ENCODE results near the gene GUCD1.

GUCD1 gene

DNA sequence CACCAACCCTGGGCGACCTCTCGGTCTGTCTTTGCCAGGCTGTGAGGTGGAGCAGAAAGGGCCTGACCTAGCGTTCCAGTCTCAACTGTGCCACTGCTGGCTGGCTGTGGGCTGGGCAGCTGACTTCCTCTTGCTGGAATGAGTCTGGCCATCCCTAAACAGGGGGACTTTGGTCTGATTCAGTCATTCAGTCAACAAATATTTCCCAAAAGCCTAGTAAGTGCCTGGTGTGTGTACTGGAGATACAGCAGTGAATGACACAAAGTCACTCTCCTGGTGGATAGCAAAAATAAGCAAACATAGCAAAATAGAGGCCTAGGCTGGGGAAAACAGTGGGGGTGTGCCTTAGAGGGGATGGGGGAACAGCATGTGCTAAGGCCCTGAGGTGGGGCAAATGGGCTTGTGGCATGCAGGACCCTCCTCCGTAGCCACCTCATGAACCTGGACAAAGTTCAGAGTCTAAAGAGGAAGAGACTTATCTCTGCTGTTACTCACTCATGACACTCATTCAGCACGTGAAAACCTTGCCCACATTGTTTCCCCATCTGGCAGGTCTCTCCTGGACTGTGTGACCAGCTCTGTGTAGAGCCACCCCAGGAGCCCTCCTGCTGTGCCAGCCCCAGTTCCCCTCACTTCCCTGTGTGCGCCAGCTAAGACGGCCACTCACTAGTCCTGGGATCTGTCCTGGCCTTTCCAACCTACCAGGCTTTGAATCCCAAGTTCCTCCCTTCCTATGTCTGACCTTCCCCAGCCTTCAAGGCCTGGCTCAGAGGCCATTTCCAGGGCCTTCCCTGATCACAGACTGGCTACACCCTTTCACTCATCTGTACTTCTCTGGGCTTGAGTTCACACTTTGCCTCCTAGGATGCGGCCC, 4.7 kb downstream of the GUCD1 start:
- no peak overlapping the region for H3K4me3 ChIP-seq (ENCODE audit: severe bottlenecking)
- ATAC-seq (ENCODE audit: low read depth) (no peak), DNase-seq (ENCODE audit: low spot score) (no peak)
- no peaks in the 10 kb centered on the region for H3K9me3 ChIP-seq (ENCODE audit: severe bottlenecking)
- peaks cover 35% of the 10 kb centered on the region for H3K36me3 ChIP-seq (ENCODE audit: low read depth)
- no peak for TF ChIP-seq CTCF (IDR thresholded peaks at IDR 0.05; ENCODE audit: poor library complexity, severe bottlenecking)
- H3K27me3 ChIP-seq (ENCODE audit: insufficient read depth, poor library complexity, severe bottlenecking), result no peaks in the 10 kb centered on the region
- no peak overlapping the region for H3K27ac ChIP-seq (ENCODE audit: poor library complexity, severe bottlenecking)
- no peaks in the 10 kb centered on the region for H3K4me1 ChIP-seq (ENCODE audit: insufficient read depth, poor library complexity, severe bottlenecking)

DNA sequence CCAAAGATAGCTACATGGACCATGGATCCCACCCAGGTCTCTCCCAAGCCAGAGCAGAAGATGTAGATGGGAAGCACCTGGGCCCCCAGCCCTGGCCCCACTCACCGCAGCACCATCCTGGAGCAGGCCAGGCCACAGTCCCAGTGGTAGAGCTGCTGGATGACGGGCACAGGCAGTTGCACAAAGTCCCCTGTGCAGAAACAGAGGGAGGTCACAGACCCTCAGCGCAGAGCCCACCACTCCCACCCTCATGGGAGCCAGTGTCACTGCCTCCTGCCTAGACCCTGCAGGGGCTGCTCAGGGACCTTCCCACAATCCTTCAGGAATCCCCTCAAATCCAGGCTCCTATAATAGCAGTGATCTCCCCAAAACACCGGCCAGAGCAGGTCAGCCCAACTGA, 6.1 kb downstream of the GUCD1 start:
- H3K36me3 ChIP-seq (ENCODE audit: low read depth), result peaks cover 35% of the 10 kb centered on the region
- TF ChIP-seq CTCF (IDR thresholded peaks at IDR 0.05; ENCODE audit: poor library complexity, severe bottlenecking), result no peak
- no peaks in the 10 kb centered on the region for H3K4me1 ChIP-seq (ENCODE audit: insufficient read depth, poor library complexity, severe bottlenecking)
- H3K4me3 ChIP-seq (ENCODE audit: severe bottlenecking), result no peak overlapping the region
- no peaks in the 10 kb centered on the region for H3K9me3 ChIP-seq (ENCODE audit: severe bottlenecking)
- DNase-seq (ENCODE audit: low spot score) (no peak), ATAC-seq (ENCODE audit: low read depth) (no peak)
- H3K27me3 ChIP-seq (ENCODE audit: insufficient read depth, poor library complexity, severe bottlenecking), result no peaks in the 10 kb centered on the region
- H3K27ac ChIP-seq (ENCODE audit: poor library complexity, severe bottlenecking), result no peak overlapping the region

GRCh38 chr22:24543679-24544243, 11.2 kb downstream of the GUCD1 start:
- no peak for ATAC-seq (ENCODE audit: low read depth)
- H3K36me3 ChIP-seq (ENCODE audit: low read depth), result peaks cover 44% of the 10 kb centered on the region
- H3K27ac ChIP-seq (ENCODE audit: poor library complexity, severe bottlenecking), result no peak overlapping the region

DNA sequence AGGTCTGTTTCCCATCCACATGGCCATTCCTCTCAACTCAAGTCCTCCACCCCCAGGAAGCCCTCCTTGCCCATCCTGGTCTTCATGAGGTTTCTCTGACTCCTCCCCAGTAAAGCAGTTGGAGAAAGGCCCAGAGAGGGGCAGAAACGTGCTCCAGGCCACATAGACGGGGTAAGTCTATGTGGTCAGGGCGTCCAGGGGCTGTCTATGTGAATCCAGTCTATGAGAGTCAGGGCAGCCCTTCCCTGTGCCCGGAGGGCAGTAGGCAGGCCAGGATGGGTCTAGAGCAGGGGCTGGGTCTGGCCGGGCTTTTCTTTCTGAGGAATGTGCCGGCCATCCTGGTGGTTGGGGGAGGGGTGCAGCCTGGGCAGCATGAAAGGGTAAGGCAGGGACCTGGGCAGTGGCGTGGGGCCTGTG, 11.7 kb downstream of the GUCD1 start:
- Histone ChIP-seq H3K27me3 (ENCODE audit: insufficient read depth, poor library complexity, severe bottlenecking) (no peaks in the 10 kb centered on the region), H3K36me3 (ENCODE audit: low read depth) (peaks cover 42% of the 10 kb centered on the region), H3K4me3 (ENCODE audit: severe bottlenecking) (no peak overlapping the region), H3K27ac (ENCODE audit: poor library complexity, severe bottlenecking) (no peak overlapping the region), H3K9me3 (ENCODE audit: severe bottlenecking) (no peaks in the 10 kb centered on the region), H3K4me1 (ENCODE audit: insufficient read depth, poor library complexity, severe bottlenecking) (no peaks in the 10 kb centered on the region)
- DNase-seq (ENCODE audit: low spot score), result no peak
- ATAC-seq (ENCODE audit: low read depth), result no peak
- TF ChIP-seq CTCF (IDR thresholded peaks at IDR 0.05; ENCODE audit: poor library complexity, severe bottlenecking), result no peak

More at GRCh38 chr22:24543679-24544243, 11.2 kb downstream of the GUCD1 start:
- Histone ChIP-seq H3K9me3 (ENCODE audit: severe bottlenecking) (no peaks in the 10 kb centered on the region), H3K4me3 (ENCODE audit: severe bottlenecking) (no peak overlapping the region), H3K27me3 (ENCODE audit: insufficient read depth, poor library complexity, severe bottlenecking) (no peaks in the 10 kb centered on the region), H3K4me1 (ENCODE audit: insufficient read depth, poor library complexity, severe bottlenecking) (no peaks in the 10 kb centered on the region)
- no peak for TF ChIP-seq CTCF (IDR thresholded peaks at IDR 0.05; ENCODE audit: poor library complexity, severe bottlenecking)
- no peak for DNase-seq (ENCODE audit: low spot score)

DNA sequence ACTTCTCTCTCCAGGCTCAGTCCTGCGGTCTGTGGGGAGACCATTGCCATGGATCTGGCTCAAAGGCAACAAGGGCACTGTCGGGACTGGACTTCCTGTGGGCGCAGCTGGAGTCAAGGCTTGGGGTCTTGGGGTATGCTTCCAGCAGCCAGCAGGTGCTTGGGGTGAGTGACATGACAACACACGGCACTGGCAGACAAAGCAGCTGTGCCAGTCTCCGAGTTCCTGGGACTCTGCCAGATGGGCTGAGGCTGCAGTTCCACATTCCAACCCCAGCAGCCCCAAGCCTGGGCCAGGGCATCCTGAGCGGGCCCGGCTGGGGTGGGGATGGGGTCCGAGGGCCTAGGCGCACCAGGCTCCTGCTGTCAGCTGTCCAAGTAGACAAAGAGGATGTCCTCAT, 12.3 kb downstream of the GUCD1 start:
- DNase-seq (ENCODE audit: low spot score), result no peak
- no peaks in the 10 kb centered on the region for H3K27me3 ChIP-seq (ENCODE audit: insufficient read depth, poor library complexity, severe bottlenecking)
- H3K9me3 ChIP-seq (ENCODE audit: severe bottlenecking), result no peaks in the 10 kb centered on the region
- no peak overlapping the region for H3K27ac ChIP-seq (ENCODE audit: poor library complexity, severe bottlenecking)
- no peak for ATAC-seq (ENCODE audit: low read depth)
- no peak for TF ChIP-seq CTCF (IDR thresholded peaks at IDR 0.05; ENCODE audit: poor library complexity, severe bottlenecking)
- H3K4me1 ChIP-seq (ENCODE audit: insufficient read depth, poor library complexity, severe bottlenecking), result no peaks in the 10 kb centered on the region
- H3K4me3 ChIP-seq (ENCODE audit: severe bottlenecking), result no peak overlapping the region
- peaks cover 38% of the 10 kb centered on the region for H3K36me3 ChIP-seq (ENCODE audit: low read depth)

All from RWPE2 (cell line).